ENCODE results near the gene DAB1.
A peak's percentile ranks its signal among the peaks of the same experiment; 100 is the strongest.

DAB1 gene

GRCh38 chr1:57421806-57422205 is 2.1 kb downstream of the DAB1 start:
- DNase-seq (ENCODE audit: low spot score) = no peak
- Histone ChIP-seq H3K27me3 (ENCODE audit: insufficient read depth, poor library complexity, severe bottlenecking) (peaks cover 85% of the 10 kb centered on the region), H3K27ac (ENCODE audit: poor library complexity, severe bottlenecking) (no peak overlapping the region), H3K9me3 (ENCODE audit: severe bottlenecking) (no peaks in the 10 kb centered on the region), H3K4me3 (ENCODE audit: severe bottlenecking) (no peak overlapping the region), H3K36me3 (ENCODE audit: low read depth) (no peaks in the 10 kb centered on the region), H3K4me1 (ENCODE audit: insufficient read depth, poor library complexity, severe bottlenecking) (no peaks in the 10 kb centered on the region)
- no peak for TF ChIP-seq CTCF (IDR thresholded peaks at IDR 0.05; ENCODE audit: poor library complexity, severe bottlenecking)
- no peak for ATAC-seq (ENCODE audit: low read depth)

GRCh38 chr1:57420981-57421785 is 2.7 kb downstream of the DAB1 start:
- Histone ChIP-seq H3K9me3 (ENCODE audit: severe bottlenecking) (no peaks in the 10 kb centered on the region), H3K4me1 (ENCODE audit: insufficient read depth, poor library complexity, severe bottlenecking) (no peaks in the 10 kb centered on the region), H3K27me3 (ENCODE audit: insufficient read depth, poor library complexity, severe bottlenecking) (peaks cover 86% of the 10 kb centered on the region), H3K36me3 (ENCODE audit: low read depth) (no peaks in the 10 kb centered on the region), H3K4me3 (ENCODE audit: severe bottlenecking) (no peak overlapping the region), H3K27ac (ENCODE audit: poor library complexity, severe bottlenecking) (no peak overlapping the region)
- DNase-seq (ENCODE audit: low spot score) (no peak), ATAC-seq (ENCODE audit: low read depth) (no peak)
- TF ChIP-seq CTCF (IDR thresholded peaks at IDR 0.05; ENCODE audit: poor library complexity, severe bottlenecking) = no peak

- no peak overlapping the region for H3K27ac ChIP-seq (ENCODE audit: poor library complexity, severe bottlenecking)
- H3K27me3 ChIP-seq (ENCODE audit: insufficient read depth, poor library complexity, severe bottlenecking) = peaks cover 64% of the 10 kb centered on the region
- DNase-seq (ENCODE audit: low spot score) = no peak
- ATAC-seq (ENCODE audit: low read depth) = no peak
- H3K4me3 ChIP-seq (ENCODE audit: severe bottlenecking) = no peak overlapping the region
- H3K36me3 ChIP-seq (ENCODE audit: low read depth) = no peaks in the 10 kb centered on the region
- no peaks in the 10 kb centered on the region for H3K9me3 ChIP-seq (ENCODE audit: severe bottlenecking)
- no peak for TF ChIP-seq CTCF (IDR thresholded peaks at IDR 0.05; ENCODE audit: poor library complexity, severe bottlenecking)
- H3K4me1 ChIP-seq (ENCODE audit: insufficient read depth, poor library complexity, severe bottlenecking) = no peaks in the 10 kb centered on the region
Observed at GRCh38 chr1:57418971-57419370, 4.9 kb downstream of the DAB1 start.

GRCh38 chr1:57411262-57411661 is 12.6 kb downstream of the DAB1 start:
- Histone ChIP-seq H3K27me3 (ENCODE audit: insufficient read depth, poor library complexity, severe bottlenecking) (peaks cover 5% of the 10 kb centered on the region), H3K9me3 (ENCODE audit: severe bottlenecking) (no peaks in the 10 kb centered on the region), H3K4me3 (ENCODE audit: severe bottlenecking) (no peak overlapping the region), H3K27ac (ENCODE audit: poor library complexity, severe bottlenecking) (no peak overlapping the region), H3K36me3 (ENCODE audit: low read depth) (no peaks in the 10 kb centered on the region), H3K4me1 (ENCODE audit: insufficient read depth, poor library complexity, severe bottlenecking) (no peaks in the 10 kb centered on the region)
- DNase-seq (ENCODE audit: low spot score) = no peak
- peak; percentile 82 for ATAC-seq (ENCODE audit: low read depth)
- TF ChIP-seq CTCF (IDR thresholded peaks at IDR 0.05; ENCODE audit: poor library complexity, severe bottlenecking) = no peak

GRCh38 chr1:57410508-57410907 is 13.4 kb downstream of the DAB1 start:
- H3K27ac ChIP-seq (ENCODE audit: poor library complexity, severe bottlenecking) = no peak overlapping the region
- ATAC-seq (ENCODE audit: low read depth) (no peak), DNase-seq (ENCODE audit: low spot score) (no peak)
- no peaks in the 10 kb centered on the region for H3K36me3 ChIP-seq (ENCODE audit: low read depth)
- no peak for TF ChIP-seq CTCF (IDR thresholded peaks at IDR 0.05; ENCODE audit: poor library complexity, severe bottlenecking)
- H3K27me3 ChIP-seq (ENCODE audit: insufficient read depth, poor library complexity, severe bottlenecking) = peaks cover 5% of the 10 kb centered on the region
- H3K9me3 ChIP-seq (ENCODE audit: severe bottlenecking) = no peaks in the 10 kb centered on the region
- no peaks in the 10 kb centered on the region for H3K4me1 ChIP-seq (ENCODE audit: insufficient read depth, poor library complexity, severe bottlenecking)
- no peak overlapping the region for H3K4me3 ChIP-seq (ENCODE audit: severe bottlenecking)
